ENCODE data around the gene ABCC1.

DNA sequence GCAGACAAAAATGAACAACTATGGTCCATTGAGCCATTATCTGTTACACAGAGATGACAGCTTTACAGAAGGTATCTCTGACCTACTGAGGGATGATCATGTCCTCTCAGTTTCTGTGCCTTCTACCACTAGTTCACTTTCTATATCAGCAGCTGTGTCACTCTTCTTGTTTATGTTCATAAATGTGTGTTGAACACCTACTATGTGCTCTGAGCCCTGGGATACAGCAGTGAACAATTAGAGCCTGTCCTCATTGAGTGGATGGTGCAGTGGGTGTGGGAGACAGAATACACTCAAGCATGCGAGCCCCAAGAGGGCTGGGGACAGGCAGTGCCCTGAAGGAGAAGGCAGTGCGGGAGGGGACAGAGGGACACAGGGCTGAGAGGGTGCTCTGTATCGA, 181.8 kb downstream of the ABCC1 start:
- TF ChIP-seq, protein P1, sequence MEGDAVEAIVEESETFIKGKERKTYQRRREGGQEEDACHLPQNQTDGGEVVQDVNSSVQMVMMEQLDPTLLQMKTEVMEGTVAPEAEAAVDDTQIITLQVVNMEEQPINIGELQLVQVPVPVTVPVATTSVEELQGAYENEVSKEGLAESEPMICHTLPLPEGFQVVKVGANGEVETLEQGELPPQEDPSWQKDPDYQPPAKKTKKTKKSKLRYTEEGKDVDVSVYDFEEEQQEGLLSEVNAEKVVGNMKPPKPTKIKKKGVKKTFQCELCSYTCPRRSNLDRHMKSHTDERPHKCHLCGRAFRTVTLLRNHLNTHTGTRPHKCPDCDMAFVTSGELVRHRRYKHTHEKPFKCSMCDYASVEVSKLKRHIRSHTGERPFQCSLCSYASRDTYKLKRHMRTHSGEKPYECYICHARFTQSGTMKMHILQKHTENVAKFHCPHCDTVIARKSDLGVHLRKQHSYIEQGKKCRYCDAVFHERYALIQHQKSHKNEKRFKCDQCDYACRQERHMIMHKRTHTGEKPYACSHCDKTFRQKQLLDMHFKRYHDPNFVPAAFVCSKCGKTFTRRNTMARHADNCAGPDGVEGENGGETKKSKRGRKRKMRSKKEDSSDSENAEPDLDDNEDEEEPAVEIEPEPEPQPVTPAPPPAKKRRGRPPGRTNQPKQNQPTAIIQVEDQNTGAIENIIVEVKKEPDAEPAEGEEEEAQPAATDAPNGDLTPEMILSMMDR (IDR thresholded peaks at IDR 0.05) = no peak
- no peak for TF ChIP-seq POLR2A (IDR thresholded peaks at IDR 0.05)
